Fibroblast of mammary gland (primary cell): ENCODE results near the gene STPG2.

ENCODE experiments used
- DNase-seq: peaks from one replicate; pipeline ENCODE4 v3.0.0-alpha.2; 2010; ENCODE audit warnings: low read depth
- H3K4me3 ChIP-seq: 2 replicates; pipeline ENCODE4 v1.5.1; 2011; ENCODE audit warnings: low read depth, mild to moderate bottlenecking, low read length, moderate library complexity; ENCODE audit not compliant: control insufficient read depth
- TF ChIP-seq, protein P1 (sequence below): conservative IDR thresholded peaks from 2 replicates; pipeline ENCODE4 v1.5.1; 2011; ENCODE audit warnings: low read depth, low read length, inconsistent platforms; ENCODE audit not compliant: control insufficient read depth, insufficient read depth

Gene STPG2

GRCh38 chr4:98000940-98001339 is 142.3 kb downstream of the STPG2 start:
- no peak overlapping the region for H3K4me3 ChIP-seq
- no peak for DNase-seq
- TF ChIP-seq, protein P1, sequence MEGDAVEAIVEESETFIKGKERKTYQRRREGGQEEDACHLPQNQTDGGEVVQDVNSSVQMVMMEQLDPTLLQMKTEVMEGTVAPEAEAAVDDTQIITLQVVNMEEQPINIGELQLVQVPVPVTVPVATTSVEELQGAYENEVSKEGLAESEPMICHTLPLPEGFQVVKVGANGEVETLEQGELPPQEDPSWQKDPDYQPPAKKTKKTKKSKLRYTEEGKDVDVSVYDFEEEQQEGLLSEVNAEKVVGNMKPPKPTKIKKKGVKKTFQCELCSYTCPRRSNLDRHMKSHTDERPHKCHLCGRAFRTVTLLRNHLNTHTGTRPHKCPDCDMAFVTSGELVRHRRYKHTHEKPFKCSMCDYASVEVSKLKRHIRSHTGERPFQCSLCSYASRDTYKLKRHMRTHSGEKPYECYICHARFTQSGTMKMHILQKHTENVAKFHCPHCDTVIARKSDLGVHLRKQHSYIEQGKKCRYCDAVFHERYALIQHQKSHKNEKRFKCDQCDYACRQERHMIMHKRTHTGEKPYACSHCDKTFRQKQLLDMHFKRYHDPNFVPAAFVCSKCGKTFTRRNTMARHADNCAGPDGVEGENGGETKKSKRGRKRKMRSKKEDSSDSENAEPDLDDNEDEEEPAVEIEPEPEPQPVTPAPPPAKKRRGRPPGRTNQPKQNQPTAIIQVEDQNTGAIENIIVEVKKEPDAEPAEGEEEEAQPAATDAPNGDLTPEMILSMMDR = no peak

DNA sequence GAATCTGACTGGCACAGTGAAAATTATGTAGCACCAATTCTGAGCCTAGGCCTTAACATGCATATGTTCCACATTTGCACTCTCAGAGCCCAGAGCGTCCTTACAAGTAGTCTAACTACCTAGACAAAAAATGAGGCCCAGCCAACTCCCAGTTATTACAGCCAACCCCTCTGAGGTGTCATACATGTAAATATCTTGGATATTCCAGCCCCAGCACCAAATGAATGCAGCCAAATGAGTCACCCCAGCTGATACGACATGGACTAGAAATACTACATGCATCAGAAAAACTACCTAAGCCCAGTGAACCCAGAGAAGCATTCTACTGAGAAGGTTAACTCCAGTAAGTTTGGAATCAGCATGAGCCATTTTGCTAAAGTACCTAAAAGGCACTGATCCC is 145.1 kb downstream of the STPG2 start:
- H3K4me3 ChIP-seq = no peak overlapping the region
- DNase-seq = no peak
- TF ChIP-seq, protein P1 = no peak

DNA sequence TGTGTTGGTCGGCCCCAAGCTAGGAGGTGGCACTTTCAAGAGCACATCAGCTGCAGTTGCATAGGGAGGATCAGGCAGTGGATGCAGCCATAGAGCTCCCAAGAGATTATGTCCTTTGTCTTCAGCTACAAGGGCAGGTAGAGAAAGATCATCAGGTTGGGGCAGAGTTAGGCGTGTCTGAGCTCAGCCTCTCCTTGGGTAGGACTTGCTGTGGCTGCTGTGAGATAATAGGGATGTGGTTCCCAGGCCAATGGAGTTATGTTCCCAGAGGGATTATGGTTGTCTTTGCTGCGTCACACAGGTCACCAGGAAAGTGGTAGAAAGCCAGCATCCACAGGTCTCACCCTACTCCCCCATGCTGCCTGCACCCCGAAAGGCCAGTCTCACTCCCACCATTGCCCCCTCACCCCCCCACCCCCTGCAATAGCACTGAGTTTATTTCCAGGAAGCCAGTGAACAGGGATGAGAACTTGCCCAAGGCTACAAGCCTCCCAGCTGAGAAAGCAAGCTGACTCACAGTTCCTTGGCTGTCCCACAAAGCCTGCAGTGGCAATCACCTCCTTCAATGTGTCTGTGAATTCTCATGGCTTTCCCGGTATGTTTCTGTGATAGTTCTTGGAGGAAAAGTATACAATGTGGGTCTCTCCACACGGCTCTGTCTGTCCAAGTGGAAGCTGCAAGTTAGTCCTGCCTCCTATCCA is 148.4 kb downstream of the STPG2 start:
- TF ChIP-seq, protein P1 = no peak
- DNase-seq = no peak
- no peak overlapping the region for H3K4me3 ChIP-seq

- TF ChIP-seq, protein P1 = no peak
- no peak overlapping the region for H3K4me3 ChIP-seq
- no peak for DNase-seq
Observed at GRCh38 chr4:97990409-97990808, 152.9 kb downstream of the STPG2 start.

GRCh38 chr4:97987019-97987648 is 156.1 kb downstream of the STPG2 start:
- TF ChIP-seq, protein P1 = peak; percentile 47
- peak; percentile 18 for DNase-seq
- H3K4me3 ChIP-seq = no peak overlapping the region

- H3K4me3 ChIP-seq = no peak overlapping the region
- no peak for DNase-seq
- TF ChIP-seq, protein P1 = peak; percentile 27
Observed at GRCh38 chr4:97984545-97985131, 158.6 kb downstream of the STPG2 start.
